Chondrocyte (in vitro differentiated cells): ENCODE measurements around the gene SLC27A1. TPM values are rescaled to one million over a fixed set of nuclear protein-coding genes. Genes with fewer than 3 reads are reported as not detected.

Experiments used
- DNase-seq: peaks from one replicate; pipeline ENCODE4 v3.0.0; 2021; ENCODE audit warnings: mixed read lengths, low spot score
- H3K27ac Mint-ChIP-seq: one replicate; pipeline ENCODE4 v1.8.0; 2021; ENCODE audit warnings: mild to moderate bottlenecking, moderate library complexity, mixed read lengths; ENCODE audit not compliant: unreplicated experiment
- H3K27me3 Mint-ChIP-seq: 2 replicates; pipeline ENCODE4 v1.8.0; 2021; ENCODE audit warnings: low read depth, mixed read lengths
- H3K36me3 Mint-ChIP-seq: 2 replicates; pipeline ENCODE4 v1.8.0; 2021; ENCODE audit warnings: low read depth, mixed read lengths
- H3K4me1 Mint-ChIP-seq: 2 replicates; pipeline ENCODE4 v1.8.0; 2021; ENCODE audit warnings: low read depth, mild to moderate bottlenecking, mixed read lengths
- H3K4me3 Mint-ChIP-seq: one replicate; pipeline ENCODE4 v1.8.0; 2021; ENCODE audit warnings: mild to moderate bottlenecking, moderate library complexity, mixed read lengths; ENCODE audit not compliant: unreplicated experiment
- H3K9me3 Mint-ChIP-seq: 2 replicates; pipeline ENCODE4 v1.8.0; 2021; ENCODE audit warnings: low read depth, mixed read lengths
- total RNA-seq: library from RNA; stranded (reverse); gene quantifications from 3 replicates; pipeline ENCODE4 v1.2.1, GENCODE V29; 2021
- TF ChIP-seq, protein P1 (sequence below): fragments of 200-600 bp; sonication (generic); IDR thresholded peaks from 2 replicates; pipeline ENCODE4 v1.5.0; 2021; ENCODE audit warnings: antibody characterized with exemption, mild to moderate bottlenecking, moderate library complexity

SLC27A1 gene
- total RNA-seq, 1 donor from 2014 or later: 6.8 TPM

DNA sequence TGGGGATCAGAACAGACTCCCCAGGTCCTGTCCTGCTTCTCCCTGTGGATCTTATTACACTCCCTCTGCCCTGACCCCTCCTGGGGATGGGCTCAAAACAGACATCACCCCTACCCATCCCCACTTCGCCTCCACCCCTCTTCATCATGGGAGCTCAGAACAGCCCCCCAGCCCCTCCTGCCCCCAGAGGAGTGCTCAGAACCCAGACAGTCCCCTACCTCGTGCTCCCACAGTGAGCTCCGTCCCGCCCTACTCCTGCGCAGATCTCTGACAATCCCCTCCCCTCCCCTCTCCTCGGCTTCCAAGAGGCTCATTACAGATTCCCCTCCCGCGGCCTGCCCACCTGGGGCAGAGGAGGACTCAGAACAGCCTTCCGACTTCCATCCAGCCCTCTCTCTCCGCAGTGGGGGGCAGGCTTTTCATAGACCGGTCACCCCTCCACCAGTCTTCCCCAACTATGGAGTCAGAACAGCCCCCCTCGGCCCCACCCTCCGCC, 15.7 kb upstream of the SLC27A1 start:
- TF ChIP-seq, protein P1, sequence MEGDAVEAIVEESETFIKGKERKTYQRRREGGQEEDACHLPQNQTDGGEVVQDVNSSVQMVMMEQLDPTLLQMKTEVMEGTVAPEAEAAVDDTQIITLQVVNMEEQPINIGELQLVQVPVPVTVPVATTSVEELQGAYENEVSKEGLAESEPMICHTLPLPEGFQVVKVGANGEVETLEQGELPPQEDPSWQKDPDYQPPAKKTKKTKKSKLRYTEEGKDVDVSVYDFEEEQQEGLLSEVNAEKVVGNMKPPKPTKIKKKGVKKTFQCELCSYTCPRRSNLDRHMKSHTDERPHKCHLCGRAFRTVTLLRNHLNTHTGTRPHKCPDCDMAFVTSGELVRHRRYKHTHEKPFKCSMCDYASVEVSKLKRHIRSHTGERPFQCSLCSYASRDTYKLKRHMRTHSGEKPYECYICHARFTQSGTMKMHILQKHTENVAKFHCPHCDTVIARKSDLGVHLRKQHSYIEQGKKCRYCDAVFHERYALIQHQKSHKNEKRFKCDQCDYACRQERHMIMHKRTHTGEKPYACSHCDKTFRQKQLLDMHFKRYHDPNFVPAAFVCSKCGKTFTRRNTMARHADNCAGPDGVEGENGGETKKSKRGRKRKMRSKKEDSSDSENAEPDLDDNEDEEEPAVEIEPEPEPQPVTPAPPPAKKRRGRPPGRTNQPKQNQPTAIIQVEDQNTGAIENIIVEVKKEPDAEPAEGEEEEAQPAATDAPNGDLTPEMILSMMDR: no peak
- no peaks in the 10 kb centered on the region for H3K36me3 Mint-ChIP-seq
- peaks cover 9% of the 10 kb centered on the region for H3K4me1 Mint-ChIP-seq
- H3K27ac Mint-ChIP-seq: no peak overlapping the region
- no peak for DNase-seq
- H3K27me3 Mint-ChIP-seq: peaks cover 24% of the 10 kb centered on the region
- H3K9me3 Mint-ChIP-seq: no peaks in the 10 kb centered on the region
- no peak overlapping the region for H3K4me3 Mint-ChIP-seq

DNA sequence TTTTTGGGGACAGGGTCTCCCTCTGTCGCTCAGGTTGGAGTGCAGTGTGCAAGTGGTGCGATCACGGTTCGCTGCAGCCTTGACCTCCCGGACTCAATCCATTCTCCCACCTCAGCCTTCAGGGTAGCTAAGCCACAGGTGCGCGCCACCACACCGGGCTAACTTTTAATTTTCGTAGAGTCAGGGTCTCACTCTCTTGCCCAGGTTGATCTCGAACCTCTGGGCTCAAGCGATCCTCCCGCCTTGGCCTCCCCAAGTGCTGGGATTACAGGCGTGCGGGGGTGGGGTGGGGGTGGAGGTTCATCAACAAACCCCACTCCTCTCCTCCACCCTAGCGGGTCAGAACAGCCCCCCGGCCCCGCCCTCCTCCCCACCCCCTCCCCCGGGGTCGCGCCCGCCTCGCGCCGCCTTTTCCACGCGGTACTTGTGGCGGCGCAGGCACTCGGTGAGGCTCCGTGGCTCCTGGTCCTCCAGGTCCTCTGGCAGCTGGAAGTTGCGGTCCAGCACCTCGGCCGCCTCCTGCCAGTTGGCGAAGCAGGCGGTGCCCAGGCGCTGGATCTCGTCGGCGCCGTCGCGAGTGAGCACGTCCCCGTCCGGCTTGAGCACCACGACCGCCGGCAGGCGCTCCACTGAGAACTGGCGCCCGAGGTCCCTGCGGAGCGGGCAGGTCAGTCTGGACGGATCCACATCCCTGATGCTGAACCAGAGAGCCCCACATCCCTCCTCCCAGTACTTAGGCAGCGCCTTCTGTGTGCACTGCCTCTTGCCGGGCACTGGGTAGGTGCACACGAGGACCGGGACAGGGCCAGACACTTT, 14.8 kb upstream of the SLC27A1 start:
- Mint-ChIP-seq H3K27ac (no peak overlapping the region), H3K4me1 (peaks cover 9% of the 10 kb centered on the region), H3K36me3 (no peaks in the 10 kb centered on the region), H3K4me3 (no peak overlapping the region), H3K9me3 (no peaks in the 10 kb centered on the region), H3K27me3 (peaks cover 18% of the 10 kb centered on the region)
- TF ChIP-seq, protein P1: no peak
- no peak for DNase-seq

DNA sequence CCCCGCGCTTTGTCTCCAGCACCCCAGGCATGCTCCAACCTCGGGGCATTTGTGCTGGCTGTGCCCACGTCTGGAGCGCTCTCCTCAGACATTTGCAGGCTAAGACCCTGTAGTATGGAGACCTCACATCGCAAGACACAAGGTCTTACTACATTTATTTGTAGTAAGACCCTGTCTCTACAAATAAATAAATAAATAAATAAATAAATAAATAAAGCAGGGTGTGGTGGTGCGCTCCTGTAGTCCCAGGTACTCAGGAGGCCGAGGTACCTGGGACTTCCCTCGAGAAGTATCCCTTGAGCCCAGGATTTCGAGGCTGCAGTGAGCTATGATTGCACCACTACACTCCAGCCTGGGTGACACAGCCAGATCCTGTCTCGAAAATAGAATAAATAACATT, 14.2 kb upstream of the SLC27A1 start:
- Mint-ChIP-seq H3K36me3 (no peaks in the 10 kb centered on the region), H3K4me3 (no peak overlapping the region), H3K27me3 (peaks cover 18% of the 10 kb centered on the region), H3K4me1 (peaks cover 9% of the 10 kb centered on the region), H3K9me3 (no peaks in the 10 kb centered on the region), H3K27ac (no peak overlapping the region)
- no peak for DNase-seq
- TF ChIP-seq, protein P1: no peak

DNA sequence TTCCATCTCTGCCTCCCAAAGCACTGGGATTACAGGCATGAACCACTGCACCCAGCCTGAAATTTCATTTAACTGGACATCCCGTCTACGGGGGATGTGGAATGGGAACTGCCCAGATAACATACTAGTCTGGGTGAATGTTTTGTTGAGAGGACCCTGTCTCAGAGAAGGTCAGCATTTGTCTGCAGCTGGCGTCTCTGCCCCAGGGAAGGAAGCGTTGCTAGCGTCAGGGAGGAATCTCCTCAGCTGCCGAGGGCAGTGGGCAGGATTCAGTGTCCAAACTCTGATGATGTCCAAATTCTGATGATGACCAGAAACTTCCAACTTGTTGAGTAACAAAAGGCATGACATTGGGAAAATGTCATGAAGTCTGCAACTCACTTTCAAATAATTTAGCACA, 12.7 kb upstream of the SLC27A1 start:
- no peaks in the 10 kb centered on the region for H3K36me3 Mint-ChIP-seq
- no peak overlapping the region for H3K4me3 Mint-ChIP-seq
- no peak overlapping the region for H3K27ac Mint-ChIP-seq
- peaks cover 16% of the 10 kb centered on the region for H3K27me3 Mint-ChIP-seq
- DNase-seq: no peak
- H3K4me1 Mint-ChIP-seq: peaks cover 9% of the 10 kb centered on the region
- TF ChIP-seq, protein P1: no peak
- H3K9me3 Mint-ChIP-seq: no peaks in the 10 kb centered on the region

DNA sequence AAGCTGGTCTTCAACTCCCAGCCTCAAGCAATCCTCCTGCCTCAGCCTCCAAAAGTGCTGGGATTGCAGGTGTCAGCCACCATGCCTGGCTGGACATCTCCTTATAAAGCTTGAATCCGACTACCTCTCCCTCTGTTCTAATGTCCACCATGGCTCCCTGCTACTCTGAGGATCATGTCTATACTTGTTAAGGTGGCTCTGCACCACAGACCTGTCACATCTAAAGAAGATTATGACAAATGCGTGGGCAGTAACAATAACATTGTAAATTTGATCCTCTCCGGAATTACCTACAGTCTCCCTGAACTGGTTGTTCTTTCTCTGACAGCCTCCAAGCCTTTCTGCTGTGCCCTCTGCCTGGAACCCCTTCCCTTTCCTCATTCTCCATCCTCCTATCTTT, 11.4 kb upstream of the SLC27A1 start:
- Mint-ChIP-seq H3K4me1 (peaks cover 5% of the 10 kb centered on the region), H3K4me3 (no peak overlapping the region), H3K36me3 (no peaks in the 10 kb centered on the region), H3K27ac (no peak overlapping the region), H3K27me3 (peaks cover 10% of the 10 kb centered on the region), H3K9me3 (no peaks in the 10 kb centered on the region)
- no peak for DNase-seq
- TF ChIP-seq, protein P1: no peak
